ENCODE results near the gene LCLAT1. TPM values are rescaled to one million over a fixed set of nuclear protein-coding genes. Genes with fewer than 3 reads are reported as not detected.

Gene LCLAT1
- total RNA-seq, 1 donor from 2014 or later, result 17.8 TPM

DNA sequence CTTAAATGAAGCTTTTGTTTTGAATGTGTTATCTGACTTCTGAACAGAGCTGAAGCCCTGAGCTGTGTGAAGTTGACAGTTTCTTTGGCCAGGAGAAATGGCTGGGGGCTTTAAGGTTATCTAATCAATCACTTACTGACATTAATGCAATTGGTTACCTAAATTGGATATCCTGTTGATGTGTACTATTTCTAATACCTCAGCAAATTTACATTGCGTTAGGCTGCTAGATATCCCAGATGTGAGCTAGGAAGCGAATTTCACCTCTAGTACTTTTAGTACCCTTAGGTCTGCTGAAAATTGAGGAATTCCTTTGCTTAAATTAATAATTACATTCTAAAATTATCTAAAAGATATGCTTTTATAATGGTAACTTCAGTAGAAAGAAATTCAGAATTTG lies 102.0 kb downstream of the LCLAT1 start:
- H3K36me3 Mint-ChIP-seq (ENCODE audit: low read depth), result peaks cover 1% of the 10 kb centered on the region
- no peaks in the 10 kb centered on the region for H3K9me3 Mint-ChIP-seq (ENCODE audit: low read depth)
- TF ChIP-seq, protein P1, sequence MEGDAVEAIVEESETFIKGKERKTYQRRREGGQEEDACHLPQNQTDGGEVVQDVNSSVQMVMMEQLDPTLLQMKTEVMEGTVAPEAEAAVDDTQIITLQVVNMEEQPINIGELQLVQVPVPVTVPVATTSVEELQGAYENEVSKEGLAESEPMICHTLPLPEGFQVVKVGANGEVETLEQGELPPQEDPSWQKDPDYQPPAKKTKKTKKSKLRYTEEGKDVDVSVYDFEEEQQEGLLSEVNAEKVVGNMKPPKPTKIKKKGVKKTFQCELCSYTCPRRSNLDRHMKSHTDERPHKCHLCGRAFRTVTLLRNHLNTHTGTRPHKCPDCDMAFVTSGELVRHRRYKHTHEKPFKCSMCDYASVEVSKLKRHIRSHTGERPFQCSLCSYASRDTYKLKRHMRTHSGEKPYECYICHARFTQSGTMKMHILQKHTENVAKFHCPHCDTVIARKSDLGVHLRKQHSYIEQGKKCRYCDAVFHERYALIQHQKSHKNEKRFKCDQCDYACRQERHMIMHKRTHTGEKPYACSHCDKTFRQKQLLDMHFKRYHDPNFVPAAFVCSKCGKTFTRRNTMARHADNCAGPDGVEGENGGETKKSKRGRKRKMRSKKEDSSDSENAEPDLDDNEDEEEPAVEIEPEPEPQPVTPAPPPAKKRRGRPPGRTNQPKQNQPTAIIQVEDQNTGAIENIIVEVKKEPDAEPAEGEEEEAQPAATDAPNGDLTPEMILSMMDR (IDR thresholded peaks at IDR 0.05), result no peak
- H3K4me3 Mint-ChIP-seq (ENCODE audit: unreplicated experiment), result no peak overlapping the region
- no peaks in the 10 kb centered on the region for H3K27me3 Mint-ChIP-seq (ENCODE audit: low read depth)
- H3K27ac Mint-ChIP-seq (ENCODE audit: unreplicated experiment), result no peak overlapping the region
- peaks cover 2% of the 10 kb centered on the region for H3K4me1 Mint-ChIP-seq (ENCODE audit: low read depth)
- no peak for DNase-seq (ENCODE audit: low spot score)

DNA sequence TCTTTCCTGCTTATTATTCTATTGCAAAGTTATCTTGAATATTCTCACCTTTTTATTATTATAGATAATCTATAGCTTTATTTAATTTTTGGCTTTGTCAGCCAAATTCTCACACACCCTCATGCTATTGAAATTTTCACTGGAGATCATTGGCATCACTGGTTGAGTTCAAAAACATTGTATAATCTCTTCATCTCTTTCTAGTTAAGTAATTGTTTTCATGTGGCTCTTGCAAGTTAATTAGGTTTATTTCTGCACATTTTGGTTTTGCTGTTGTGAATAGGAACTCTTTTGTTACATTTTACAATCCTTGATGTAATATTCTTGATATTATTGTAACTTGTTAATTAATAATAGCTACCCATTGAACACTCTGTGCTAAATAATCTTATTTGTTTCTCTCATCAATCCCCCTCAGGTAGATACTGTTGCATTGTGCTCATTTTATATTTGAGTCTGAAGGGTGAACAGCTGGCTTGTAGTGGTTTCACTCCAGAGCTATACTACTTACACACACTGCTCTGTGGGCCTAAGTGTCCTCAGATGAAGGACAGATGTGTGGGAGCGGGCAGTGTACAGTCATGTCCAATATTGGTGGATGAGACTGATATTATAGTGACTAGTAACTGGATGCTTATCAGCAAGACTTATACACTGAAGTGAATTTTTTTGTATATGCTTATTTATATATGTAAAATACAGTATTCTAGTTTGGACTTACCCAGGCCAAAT lies 112.7 kb downstream of the LCLAT1 start:
- no peak overlapping the region for H3K27ac Mint-ChIP-seq (ENCODE audit: unreplicated experiment)
- H3K36me3 Mint-ChIP-seq (ENCODE audit: low read depth), result peaks cover 2% of the 10 kb centered on the region
- no peaks in the 10 kb centered on the region for H3K9me3 Mint-ChIP-seq (ENCODE audit: low read depth)
- H3K4me3 Mint-ChIP-seq (ENCODE audit: unreplicated experiment), result no peak overlapping the region
- no peak for DNase-seq (ENCODE audit: low spot score)
- H3K4me1 Mint-ChIP-seq (ENCODE audit: low read depth), result no peaks in the 10 kb centered on the region
- H3K27me3 Mint-ChIP-seq (ENCODE audit: low read depth), result no peaks in the 10 kb centered on the region
- TF ChIP-seq, protein P1 (IDR thresholded peaks at IDR 0.05), result no peak

DNA sequence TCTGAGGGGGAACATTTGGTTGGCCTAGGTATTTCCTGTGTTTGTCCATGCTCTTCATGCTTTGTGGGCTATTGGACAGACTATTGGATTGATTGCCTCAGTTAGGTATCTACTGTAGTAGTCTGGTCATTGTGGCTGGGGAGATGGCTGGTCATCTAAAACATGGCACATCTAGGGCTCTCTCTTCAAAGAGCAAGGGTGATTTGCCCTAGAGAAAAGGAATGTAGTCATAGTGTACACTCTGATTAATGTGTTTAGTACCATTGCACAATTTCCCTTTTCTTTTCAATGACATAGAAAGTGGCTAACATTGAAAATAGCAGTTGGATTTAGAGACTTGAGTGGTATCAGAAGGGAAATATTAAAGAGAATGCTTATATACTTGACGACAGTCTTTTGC lies 114.3 kb downstream of the LCLAT1 start:
- Mint-ChIP-seq H3K27ac (ENCODE audit: unreplicated experiment) (no peak overlapping the region), H3K9me3 (ENCODE audit: low read depth) (no peaks in the 10 kb centered on the region), H3K4me3 (ENCODE audit: unreplicated experiment) (no peak overlapping the region), H3K4me1 (ENCODE audit: low read depth) (no peaks in the 10 kb centered on the region), H3K36me3 (ENCODE audit: low read depth) (peaks cover 4% of the 10 kb centered on the region), H3K27me3 (ENCODE audit: low read depth) (no peaks in the 10 kb centered on the region)
- DNase-seq (ENCODE audit: low spot score), result no peak
- TF ChIP-seq, protein P1 (IDR thresholded peaks at IDR 0.05), result no peak

DNA sequence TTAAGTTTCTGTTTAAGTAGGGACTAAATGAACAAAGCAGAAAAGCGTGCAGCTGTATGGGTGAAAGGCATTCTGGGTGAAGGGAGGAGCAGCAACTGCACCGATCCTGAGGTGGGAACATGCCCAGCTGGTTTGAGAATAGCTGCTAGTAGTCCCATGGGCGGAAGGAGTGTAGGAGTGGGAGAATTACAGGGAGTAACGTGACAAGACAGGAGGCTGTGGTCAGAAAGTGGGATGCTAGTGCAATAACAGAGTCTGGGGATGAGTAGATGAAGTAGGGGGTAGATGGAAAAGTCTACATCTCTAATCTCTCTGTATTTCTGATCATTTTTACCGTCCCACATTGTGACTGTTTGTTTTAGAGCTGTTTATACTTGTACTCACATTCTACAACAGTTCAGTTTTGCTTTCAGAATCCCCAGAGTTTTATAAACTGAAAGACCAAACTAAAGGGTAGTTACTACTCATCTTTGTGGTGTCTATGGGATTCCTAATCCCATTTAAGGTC lies 118.9 kb downstream of the LCLAT1 start:
- H3K27me3 Mint-ChIP-seq (ENCODE audit: low read depth), result no peaks in the 10 kb centered on the region
- peaks cover 5% of the 10 kb centered on the region for H3K36me3 Mint-ChIP-seq (ENCODE audit: low read depth)
- no peaks in the 10 kb centered on the region for H3K4me1 Mint-ChIP-seq (ENCODE audit: low read depth)
- TF ChIP-seq, protein P1 (IDR thresholded peaks at IDR 0.05), result no peak
- DNase-seq (ENCODE audit: low spot score), result no peak
- H3K27ac Mint-ChIP-seq (ENCODE audit: unreplicated experiment), result no peak overlapping the region
- H3K4me3 Mint-ChIP-seq (ENCODE audit: unreplicated experiment), result no peak overlapping the region
- H3K9me3 Mint-ChIP-seq (ENCODE audit: low read depth), result no peaks in the 10 kb centered on the region

DNA sequence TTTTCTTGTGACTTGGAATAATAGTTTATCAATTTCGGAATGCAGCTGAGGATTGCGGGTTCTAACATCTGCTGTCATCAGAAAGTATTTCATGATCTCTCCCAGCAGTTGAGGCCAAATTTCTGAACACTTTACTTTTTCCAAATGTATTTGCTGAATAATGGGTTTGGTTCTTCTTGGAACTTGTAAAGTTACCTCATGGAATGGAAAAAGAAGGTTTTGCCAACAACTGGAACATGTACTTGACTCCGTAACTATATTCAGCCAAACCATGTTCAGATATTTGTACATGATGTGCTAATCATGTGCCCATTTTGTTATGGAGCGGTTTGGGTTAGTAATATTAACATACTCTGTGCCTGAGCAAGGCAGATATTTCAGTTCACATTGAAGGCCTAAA lies 119.6 kb downstream of the LCLAT1 start:
- H3K4me3 Mint-ChIP-seq (ENCODE audit: unreplicated experiment), result no peak overlapping the region
- TF ChIP-seq, protein P1 (IDR thresholded peaks at IDR 0.05), result no peak
- H3K27me3 Mint-ChIP-seq (ENCODE audit: low read depth), result no peaks in the 10 kb centered on the region
- DNase-seq (ENCODE audit: low spot score), result no peak
- H3K9me3 Mint-ChIP-seq (ENCODE audit: low read depth), result no peaks in the 10 kb centered on the region
- H3K27ac Mint-ChIP-seq (ENCODE audit: unreplicated experiment), result no peak overlapping the region
- peaks cover 5% of the 10 kb centered on the region for H3K36me3 Mint-ChIP-seq (ENCODE audit: low read depth)
- no peaks in the 10 kb centered on the region for H3K4me1 Mint-ChIP-seq (ENCODE audit: low read depth)
